ENCODE results near the gene USP6NL.

USP6NL gene

DNA sequence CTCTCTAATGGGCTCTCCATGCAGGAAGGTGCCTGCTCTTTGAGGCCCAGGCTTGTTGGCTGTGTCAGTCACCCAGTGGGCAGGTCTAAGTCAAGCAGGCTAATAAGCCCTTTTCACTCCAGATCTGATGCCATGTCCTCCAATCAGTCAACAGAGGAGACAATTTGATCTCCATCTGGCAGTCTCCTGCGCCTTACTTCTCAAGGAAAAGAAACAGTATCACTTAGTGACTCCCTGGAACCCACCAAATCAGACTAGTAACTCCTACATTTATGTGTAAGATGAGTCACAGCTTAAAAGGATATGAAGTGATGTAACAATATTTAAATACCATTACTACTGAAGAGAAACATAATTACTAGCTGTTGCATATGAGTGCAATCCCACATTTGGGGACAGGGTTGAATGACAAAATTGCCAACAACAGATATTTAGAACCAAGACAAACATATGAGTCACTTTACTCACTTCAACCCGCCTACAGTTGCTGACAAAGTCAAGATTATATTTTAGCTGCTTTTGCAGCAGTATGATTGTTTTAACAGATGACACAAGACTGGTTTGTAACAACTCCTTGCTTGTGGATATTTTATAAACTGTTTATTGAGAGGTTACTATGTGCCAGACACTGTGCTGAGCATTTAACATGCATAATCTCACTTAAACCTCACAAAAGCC is 72.1 kb downstream of the USP6NL start:
- H3K9me3 ChIP-seq (ENCODE audit: control insufficient read depth, low read depth, low read length): no peaks in the 10 kb centered on the region
- no peaks in the 10 kb centered on the region for H3K36me3 ChIP-seq (ENCODE audit: control insufficient read depth, low read depth, low read length)
- no peaks in the 10 kb centered on the region for H3K27me3 ChIP-seq (ENCODE audit: control insufficient read depth, insufficient read depth, low read length)
- no peak overlapping the region for H3K9ac ChIP-seq (ENCODE audit: low read length)
- H3K4me1 ChIP-seq (ENCODE audit: control insufficient read depth, low read depth, low read length): peaks cover 6% of the 10 kb centered on the region
- no peak overlapping the region for H3K4me3 ChIP-seq (ENCODE audit: low read length)
- no peak overlapping the region for H3K27ac ChIP-seq (ENCODE audit: low read length)

DNA sequence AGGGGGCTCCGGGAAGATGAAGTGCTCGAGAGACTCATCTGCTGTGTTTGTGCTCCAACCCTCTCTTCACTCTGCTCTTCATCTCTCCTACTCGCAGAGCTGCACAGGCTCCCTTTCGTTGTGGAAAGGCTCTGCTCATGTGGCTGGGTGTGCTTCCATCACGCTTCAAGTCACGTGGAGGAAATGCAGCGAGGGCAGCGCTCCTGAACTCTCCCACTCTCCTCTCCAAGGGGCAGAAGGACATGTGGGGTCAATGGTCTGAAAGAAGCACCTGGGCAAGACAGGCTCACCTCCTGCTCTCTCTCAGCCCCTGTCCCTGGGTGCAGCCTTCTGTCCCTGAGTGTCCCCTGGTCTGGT is 72.6 kb downstream of the USP6NL start:
- H3K36me3 ChIP-seq (ENCODE audit: control insufficient read depth, low read depth, low read length): no peaks in the 10 kb centered on the region

DNA sequence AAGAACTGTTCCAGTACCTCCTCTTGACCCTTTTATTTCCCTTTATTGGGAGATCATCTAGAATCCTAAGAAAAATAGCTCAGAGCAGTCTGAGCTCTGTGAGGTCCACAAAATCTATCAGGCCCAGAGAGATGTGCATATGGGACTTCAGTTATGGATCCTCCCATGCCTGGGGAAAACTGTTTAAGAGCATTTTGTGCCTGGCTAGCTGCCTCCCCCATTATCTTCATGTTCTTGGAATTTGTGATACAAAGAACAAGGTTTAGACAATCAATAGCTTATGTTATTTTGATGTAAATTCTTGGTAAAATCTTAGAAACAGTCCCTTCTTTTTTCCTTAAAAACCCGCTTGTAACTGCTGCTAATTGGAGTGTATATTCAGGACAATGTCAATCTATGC is 75.2 kb downstream of the USP6NL start:
- H3K4me1 ChIP-seq (ENCODE audit: control insufficient read depth, low read depth, low read length): peaks cover 14% of the 10 kb centered on the region
- H3K9me3 ChIP-seq (ENCODE audit: control insufficient read depth, low read depth, low read length): no peaks in the 10 kb centered on the region
- no peak overlapping the region for H3K9ac ChIP-seq (ENCODE audit: low read length)
- H3K27ac ChIP-seq (ENCODE audit: low read length): no peak overlapping the region
- H3K36me3 ChIP-seq (ENCODE audit: control insufficient read depth, low read depth, low read length): no peaks in the 10 kb centered on the region
- no peak overlapping the region for H3K4me3 ChIP-seq (ENCODE audit: low read length)
- no peaks in the 10 kb centered on the region for H3K27me3 ChIP-seq (ENCODE audit: control insufficient read depth, insufficient read depth, low read length)

More for the DNA sequence above, 72.6 kb downstream of the USP6NL start:
- peaks cover 11% of the 10 kb centered on the region for H3K4me1 ChIP-seq (ENCODE audit: control insufficient read depth, low read depth, low read length)
- H3K9me3 ChIP-seq (ENCODE audit: control insufficient read depth, low read depth, low read length): no peaks in the 10 kb centered on the region
- no peak overlapping the region for H3K27ac ChIP-seq (ENCODE audit: low read length)
- no peaks in the 10 kb centered on the region for H3K27me3 ChIP-seq (ENCODE audit: control insufficient read depth, insufficient read depth, low read length)
- H3K9ac ChIP-seq (ENCODE audit: low read length): no peak overlapping the region
- no peak overlapping the region for H3K4me3 ChIP-seq (ENCODE audit: low read length)

DNA sequence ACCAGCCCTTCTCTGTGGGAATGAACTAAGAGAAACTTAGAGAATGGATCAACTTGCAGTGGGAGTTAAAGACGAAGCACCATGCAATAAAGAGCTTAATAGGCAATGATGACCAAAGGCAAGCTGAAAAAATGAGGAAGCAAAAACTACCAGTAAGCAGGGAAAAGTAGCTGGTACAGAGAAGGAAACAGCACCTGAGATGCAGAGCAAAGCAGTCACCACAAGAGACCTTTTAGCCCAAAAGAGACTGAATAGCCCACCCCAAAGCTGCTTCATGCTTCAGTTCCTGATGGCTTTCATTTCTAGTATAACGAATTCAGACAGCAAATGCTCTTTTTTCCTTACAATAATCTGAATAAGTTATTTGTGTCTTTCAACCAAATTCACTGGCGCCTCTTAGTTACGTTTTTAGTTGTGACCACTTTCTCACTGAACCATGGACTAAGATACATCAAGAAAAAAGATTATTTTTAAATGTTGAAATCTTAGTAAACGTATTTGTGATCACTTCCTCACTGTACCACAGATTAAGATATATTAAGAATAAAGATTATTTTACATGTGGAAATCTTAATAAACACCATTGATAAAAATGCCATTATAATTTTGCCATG is 76.0 kb downstream of the USP6NL start:
- Histone ChIP-seq H3K4me1 (ENCODE audit: control insufficient read depth, low read depth, low read length) (peaks cover 14% of the 10 kb centered on the region), H3K9me3 (ENCODE audit: control insufficient read depth, low read depth, low read length) (no peaks in the 10 kb centered on the region), H3K4me3 (ENCODE audit: low read length) (no peak overlapping the region), H3K36me3 (ENCODE audit: control insufficient read depth, low read depth, low read length) (no peaks in the 10 kb centered on the region), H3K9ac (ENCODE audit: low read length) (no peak overlapping the region), H3K27me3 (ENCODE audit: control insufficient read depth, insufficient read depth, low read length) (no peaks in the 10 kb centered on the region), H3K27ac (ENCODE audit: low read length) (no peak overlapping the region)

DNA sequence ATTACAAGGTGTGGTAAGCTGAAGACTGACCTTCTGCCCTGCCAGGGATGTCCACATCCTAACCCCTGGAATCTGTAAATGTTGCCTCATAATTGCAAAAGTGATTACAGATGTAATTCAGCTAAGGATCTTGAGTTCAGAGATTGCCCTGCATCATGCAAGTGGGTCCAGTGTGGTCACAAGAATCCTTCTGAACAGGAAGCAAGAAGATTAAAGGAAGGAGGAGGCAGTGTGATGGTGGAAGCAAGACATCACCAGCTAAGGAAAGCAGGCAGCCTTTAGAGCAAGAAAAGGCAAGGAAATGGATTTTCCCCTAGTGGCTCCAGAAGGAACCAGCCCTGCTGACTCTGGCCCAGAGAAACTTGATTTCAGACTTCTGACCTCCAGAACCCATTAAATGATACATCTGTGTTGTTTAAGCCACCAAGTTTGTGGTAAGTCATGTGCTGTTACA is 78.1 kb downstream of the USP6NL start:
- no peak overlapping the region for H3K9ac ChIP-seq (ENCODE audit: low read length)
- peaks cover 14% of the 10 kb centered on the region for H3K4me1 ChIP-seq (ENCODE audit: control insufficient read depth, low read depth, low read length)
- H3K27ac ChIP-seq (ENCODE audit: low read length): no peak overlapping the region
- H3K27me3 ChIP-seq (ENCODE audit: control insufficient read depth, insufficient read depth, low read length): no peaks in the 10 kb centered on the region
- H3K36me3 ChIP-seq (ENCODE audit: control insufficient read depth, low read depth, low read length): no peaks in the 10 kb centered on the region
- H3K4me3 ChIP-seq (ENCODE audit: low read length): no peak overlapping the region
- H3K9me3 ChIP-seq (ENCODE audit: control insufficient read depth, low read depth, low read length): no peaks in the 10 kb centered on the region

DNA sequence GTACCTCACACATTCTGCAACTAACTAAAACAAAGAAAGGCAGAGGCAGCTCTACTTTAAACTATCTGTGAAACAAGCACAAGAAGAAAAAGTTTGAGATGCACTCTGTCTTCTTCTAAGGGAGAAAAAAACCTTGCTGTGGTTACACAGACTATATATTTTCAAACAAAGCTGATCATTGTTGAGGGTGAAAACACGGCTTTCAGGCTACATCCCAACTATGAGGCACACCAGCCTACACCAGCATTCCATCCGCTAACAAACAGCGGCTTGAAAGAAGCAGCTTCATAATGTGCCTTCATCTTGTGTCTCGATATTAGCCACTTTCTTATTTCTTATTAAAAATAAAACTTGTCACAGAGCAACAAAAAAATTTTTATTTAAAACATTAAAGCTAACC is 79.1 kb downstream of the USP6NL start:
- H3K9me3 ChIP-seq (ENCODE audit: control insufficient read depth, low read depth, low read length): no peaks in the 10 kb centered on the region
- H3K36me3 ChIP-seq (ENCODE audit: control insufficient read depth, low read depth, low read length): no peaks in the 10 kb centered on the region
- H3K4me1 ChIP-seq (ENCODE audit: control insufficient read depth, low read depth, low read length): peaks cover 14% of the 10 kb centered on the region
- no peak overlapping the region for H3K4me3 ChIP-seq (ENCODE audit: low read length)
- no peak overlapping the region for H3K9ac ChIP-seq (ENCODE audit: low read length)
- H3K27ac ChIP-seq (ENCODE audit: low read length): no peak overlapping the region
- H3K27me3 ChIP-seq (ENCODE audit: control insufficient read depth, insufficient read depth, low read length): no peaks in the 10 kb centered on the region

DNA sequence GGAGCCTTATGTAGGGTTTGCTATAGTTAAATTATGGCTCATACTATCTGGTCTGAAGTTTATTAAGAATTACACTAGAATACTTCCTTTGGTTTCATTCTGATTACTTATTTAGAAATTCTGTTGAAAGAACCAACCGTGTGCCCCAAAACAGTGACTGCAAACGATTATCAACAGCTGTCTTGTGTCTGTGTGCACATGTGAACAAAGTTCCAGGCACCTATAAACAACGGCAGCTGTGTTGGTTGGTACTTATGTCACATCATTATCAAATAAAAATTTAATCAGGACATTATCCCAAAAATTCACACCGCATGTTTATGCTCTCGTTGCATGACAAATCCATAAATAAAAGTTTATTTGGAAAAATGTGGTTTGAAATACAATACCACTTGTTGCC is 80.6 kb downstream of the USP6NL start:
- no peaks in the 10 kb centered on the region for H3K27me3 ChIP-seq (ENCODE audit: control insufficient read depth, insufficient read depth, low read length)
- H3K9me3 ChIP-seq (ENCODE audit: control insufficient read depth, low read depth, low read length): no peaks in the 10 kb centered on the region
- H3K4me1 ChIP-seq (ENCODE audit: control insufficient read depth, low read depth, low read length): peaks cover 14% of the 10 kb centered on the region
- H3K27ac ChIP-seq (ENCODE audit: low read length): no peak overlapping the region
- H3K9ac ChIP-seq (ENCODE audit: low read length): no peak overlapping the region
- no peak overlapping the region for H3K4me3 ChIP-seq (ENCODE audit: low read length)
- H3K36me3 ChIP-seq (ENCODE audit: control insufficient read depth, low read depth, low read length): peaks cover 5% of the 10 kb centered on the region

DNA sequence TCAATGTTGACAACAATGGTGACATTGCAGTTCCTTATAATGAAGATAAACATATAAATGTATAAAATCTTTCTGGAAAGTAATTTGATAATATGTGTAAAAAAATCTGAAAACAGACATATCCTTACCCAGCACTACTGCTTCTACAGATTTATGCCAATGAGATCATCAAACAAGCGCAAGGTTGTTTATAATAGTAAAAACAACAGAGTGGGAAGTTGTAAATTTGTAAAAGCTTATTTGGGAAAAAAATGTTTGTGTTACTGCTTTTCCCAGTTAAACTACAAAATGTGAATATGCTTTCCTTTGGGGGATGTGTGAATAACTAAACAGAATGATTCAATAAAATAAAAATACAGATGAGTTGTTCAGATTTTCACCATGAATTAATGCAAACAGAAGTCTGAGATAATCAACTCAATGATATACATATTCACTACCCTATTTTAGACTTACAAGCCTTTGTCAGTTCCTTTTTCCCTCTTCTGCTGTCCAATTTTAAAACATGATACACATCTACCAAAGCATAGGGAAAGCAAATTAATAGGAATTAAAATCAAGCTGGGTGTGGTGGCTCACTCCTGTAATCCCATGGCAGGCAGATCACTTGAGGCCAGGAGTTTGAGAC is 82.1 kb downstream of the USP6NL start:
- Histone ChIP-seq H3K4me3 (ENCODE audit: low read length) (no peak overlapping the region), H3K4me1 (ENCODE audit: control insufficient read depth, low read depth, low read length) (peaks cover 8% of the 10 kb centered on the region), H3K36me3 (ENCODE audit: control insufficient read depth, low read depth, low read length) (peaks cover 5% of the 10 kb centered on the region), H3K27ac (ENCODE audit: low read length) (no peak overlapping the region), H3K9me3 (ENCODE audit: control insufficient read depth, low read depth, low read length) (no peaks in the 10 kb centered on the region), H3K27me3 (ENCODE audit: control insufficient read depth, insufficient read depth, low read length) (no peaks in the 10 kb centered on the region), H3K9ac (ENCODE audit: low read length) (no peak overlapping the region)

DNA sequence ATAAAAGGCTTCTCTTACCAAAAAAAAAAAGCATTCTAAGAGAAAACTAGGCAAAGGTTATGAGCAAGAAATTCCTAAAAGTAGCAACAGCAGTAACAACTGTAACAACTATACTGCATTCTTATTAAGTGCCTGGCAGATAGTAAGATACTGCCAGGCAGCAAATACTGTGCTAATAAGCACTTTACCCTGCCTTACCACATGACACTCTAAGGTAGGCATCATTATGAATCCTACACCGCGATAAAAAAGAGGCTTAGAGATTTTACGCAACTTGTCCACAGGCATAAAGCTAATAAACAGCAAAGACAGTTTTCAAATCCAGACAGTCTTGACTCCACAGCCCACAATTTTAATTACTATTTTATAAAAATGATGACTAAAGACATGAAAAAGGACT is 83.2 kb downstream of the USP6NL start:
- no peak overlapping the region for H3K4me3 ChIP-seq (ENCODE audit: low read length)
- no peaks in the 10 kb centered on the region for H3K27me3 ChIP-seq (ENCODE audit: control insufficient read depth, insufficient read depth, low read length)
- no peaks in the 10 kb centered on the region for H3K9me3 ChIP-seq (ENCODE audit: control insufficient read depth, low read depth, low read length)
- H3K27ac ChIP-seq (ENCODE audit: low read length): no peak overlapping the region
- H3K4me1 ChIP-seq (ENCODE audit: control insufficient read depth, low read depth, low read length): no peaks in the 10 kb centered on the region
- peaks cover 5% of the 10 kb centered on the region for H3K36me3 ChIP-seq (ENCODE audit: control insufficient read depth, low read depth, low read length)
- no peak overlapping the region for H3K9ac ChIP-seq (ENCODE audit: low read length)

DNA sequence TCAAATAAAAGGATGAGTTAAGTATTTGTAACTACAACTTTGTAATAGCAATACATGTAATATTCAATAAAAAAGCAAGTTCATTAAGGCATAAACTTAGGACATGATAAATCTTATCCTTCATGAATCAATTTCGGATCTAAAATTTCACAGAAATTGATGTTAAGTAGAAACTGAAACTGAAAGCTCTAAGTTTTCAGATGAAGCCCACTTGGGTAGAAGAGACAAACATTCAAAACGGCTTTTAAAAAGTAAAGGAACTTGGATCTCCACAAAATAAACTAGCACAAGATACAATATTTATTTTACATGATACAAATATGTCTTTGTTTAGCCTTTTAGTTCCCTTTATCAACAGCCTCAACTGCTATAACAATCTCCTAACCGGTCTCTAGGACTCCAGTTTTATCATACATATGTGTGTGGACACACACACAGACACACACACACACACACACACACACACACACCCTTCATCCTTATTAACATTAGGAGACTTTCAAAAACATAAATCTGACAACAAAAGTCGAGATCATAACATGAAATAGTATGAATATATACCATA is 83.7 kb downstream of the USP6NL start:
- Histone ChIP-seq H3K36me3 (ENCODE audit: control insufficient read depth, low read depth, low read length) (peaks cover 5% of the 10 kb centered on the region), H3K4me1 (ENCODE audit: control insufficient read depth, low read depth, low read length) (no peaks in the 10 kb centered on the region), H3K27me3 (ENCODE audit: control insufficient read depth, insufficient read depth, low read length) (no peaks in the 10 kb centered on the region), H3K27ac (ENCODE audit: low read length) (no peak overlapping the region), H3K9ac (ENCODE audit: low read length) (no peak overlapping the region), H3K4me3 (ENCODE audit: low read length) (no peak overlapping the region), H3K9me3 (ENCODE audit: control insufficient read depth, low read depth, low read length) (no peaks in the 10 kb centered on the region)

DNA sequence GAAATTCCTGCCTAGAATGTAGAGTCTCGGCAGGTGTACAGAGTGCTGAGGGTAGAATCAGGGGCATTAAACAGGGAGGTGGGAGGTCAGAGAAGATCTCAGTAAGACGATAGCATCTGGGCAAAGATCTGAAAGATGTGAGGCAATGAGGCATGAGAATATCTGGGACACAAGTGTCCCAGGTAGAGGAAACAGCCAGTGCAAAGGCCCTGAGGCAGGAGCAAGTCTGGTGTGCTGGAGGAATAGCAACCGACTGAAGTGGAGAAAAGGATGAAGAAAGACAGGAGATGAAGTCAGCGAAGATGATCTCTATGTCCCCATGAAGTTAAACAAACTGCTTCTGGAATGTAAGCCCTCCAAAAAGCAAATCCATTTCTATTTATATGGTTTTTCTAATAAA is 84.4 kb downstream of the USP6NL start:
- Histone ChIP-seq H3K27me3 (ENCODE audit: control insufficient read depth, insufficient read depth, low read length) (no peaks in the 10 kb centered on the region), H3K4me1 (ENCODE audit: control insufficient read depth, low read depth, low read length) (no peaks in the 10 kb centered on the region), H3K9ac (ENCODE audit: low read length) (no peak overlapping the region), H3K9me3 (ENCODE audit: control insufficient read depth, low read depth, low read length) (no peaks in the 10 kb centered on the region), H3K36me3 (ENCODE audit: control insufficient read depth, low read depth, low read length) (peaks cover 5% of the 10 kb centered on the region), H3K27ac (ENCODE audit: low read length) (no peak overlapping the region), H3K4me3 (ENCODE audit: low read length) (no peak overlapping the region)

All from iPS-18a (cell line).